Limb (tissue), 2 donors: ENCODE results near the gene CTDP1.
A peak's percentile ranks its signal among the peaks of the same experiment; 100 is the strongest.

Experiments
- DNase-seq, 2 donors: peaks; one replicate each; pipeline ENCODE4 v3.0.0-alpha.2; 2016; ENCODE audit errors: extremely low spot score in 2 of 2

The CTDP1 gene

DNA sequence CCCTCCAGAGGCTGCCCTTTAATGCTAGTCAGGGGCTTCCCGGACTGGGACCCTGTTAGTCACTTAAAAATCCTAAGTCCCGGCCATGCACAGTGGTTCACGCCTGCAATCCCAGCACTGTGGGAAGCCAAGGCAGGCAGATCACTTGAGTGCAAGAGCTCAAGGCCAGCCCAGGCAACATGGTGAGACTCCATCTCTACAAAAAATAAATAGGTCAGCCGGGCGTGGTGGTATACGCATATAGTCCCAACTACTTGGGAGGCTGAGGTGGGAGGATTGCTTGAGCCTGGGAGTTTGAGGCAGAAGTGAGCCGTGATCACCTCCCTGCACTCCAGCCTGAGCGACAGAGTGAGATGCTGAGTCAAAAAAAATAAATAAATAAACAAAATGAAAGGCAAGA lies 100.9 kb downstream of the CTDP1 start:
- DNase-seq, result no peak

DNA sequence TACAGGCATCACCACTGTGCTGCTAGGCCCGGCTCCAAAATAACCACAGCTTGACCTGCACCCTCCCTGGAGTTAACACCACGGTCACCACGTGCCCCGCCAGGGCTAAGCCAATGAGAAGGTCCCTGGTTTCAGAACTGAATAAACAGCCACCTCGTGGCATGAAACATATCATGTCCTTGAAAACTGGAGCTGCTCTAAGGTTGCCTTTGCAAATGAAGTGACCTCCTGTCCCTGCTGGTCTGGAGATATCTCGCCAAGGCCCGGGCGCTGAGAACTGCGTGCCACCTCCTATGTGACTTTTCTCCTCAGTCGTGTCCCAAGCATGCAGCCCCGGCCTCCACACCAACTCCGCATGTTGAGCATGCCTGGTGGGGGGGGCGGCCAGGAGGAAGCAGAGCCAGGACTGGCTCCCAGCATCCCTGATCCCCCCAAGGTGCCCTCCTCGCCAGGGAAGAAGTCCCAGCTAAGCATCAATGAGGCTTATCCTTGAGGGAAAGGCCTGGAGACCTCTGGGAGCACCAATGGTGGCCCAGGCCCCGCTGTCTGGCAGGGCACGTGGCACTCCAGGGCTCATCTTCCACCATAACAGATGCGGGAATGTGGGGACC lies 101.8 kb downstream of the CTDP1 start:
- peak in 1 of 2 donors; percentile 8 for DNase-seq

- DNase-seq, result peak in 1 of 2 donors; percentile 8
These were observed 103.1 kb downstream of the CTDP1 start for GRCh38 chr18:79782566-79783308.

DNA sequence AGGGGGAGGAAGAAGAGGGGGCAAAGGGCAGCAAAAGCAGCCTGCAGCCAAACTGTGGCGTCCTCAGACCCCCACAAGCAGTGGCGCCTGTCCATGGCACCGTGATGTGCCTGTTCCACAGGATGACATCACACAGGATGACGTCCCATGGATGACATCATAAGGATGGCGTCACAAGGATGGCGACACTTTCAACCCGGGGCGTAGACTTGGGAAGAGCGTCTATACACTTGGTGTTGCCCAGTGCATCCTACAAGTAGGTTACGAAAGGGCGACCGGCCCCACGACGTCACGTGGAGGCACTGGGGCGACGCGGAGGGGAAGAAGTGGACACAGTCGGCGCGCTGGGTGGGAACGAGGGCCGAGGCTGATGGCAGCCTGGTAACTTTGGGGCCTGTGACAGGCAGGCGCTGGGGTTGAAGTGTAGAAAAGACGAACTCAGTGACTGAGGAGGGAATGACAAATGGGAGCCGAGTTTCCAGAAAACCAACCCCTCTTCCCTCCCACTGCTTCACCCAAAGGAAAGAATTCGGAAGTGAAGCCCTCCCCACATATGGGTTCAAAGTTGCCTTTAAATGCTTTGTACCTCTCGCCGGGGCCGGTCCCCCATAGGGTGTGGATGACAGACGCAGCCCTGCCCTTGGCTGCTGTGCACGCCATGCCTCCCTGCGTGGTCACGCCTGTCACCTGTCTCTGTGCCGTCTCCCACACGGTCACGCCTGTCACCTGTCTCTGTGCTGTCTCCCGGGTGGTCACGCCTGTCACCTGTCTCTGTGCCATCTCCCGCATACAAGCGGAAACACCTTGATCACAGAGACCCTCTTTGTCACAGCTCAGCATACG lies 104.7 kb downstream of the CTDP1 start:
- no peak for DNase-seq

GRCh38 chr18:79784965-79785770 lies 105.6 kb downstream of the CTDP1 start:
- DNase-seq, result no peak

GRCh38 chr18:79785831-79786230 lies 106.2 kb downstream of the CTDP1 start:
- DNase-seq, result no peak

GRCh38 chr18:79786304-79786703 lies 106.7 kb downstream of the CTDP1 start:
- no peak for DNase-seq

DNA sequence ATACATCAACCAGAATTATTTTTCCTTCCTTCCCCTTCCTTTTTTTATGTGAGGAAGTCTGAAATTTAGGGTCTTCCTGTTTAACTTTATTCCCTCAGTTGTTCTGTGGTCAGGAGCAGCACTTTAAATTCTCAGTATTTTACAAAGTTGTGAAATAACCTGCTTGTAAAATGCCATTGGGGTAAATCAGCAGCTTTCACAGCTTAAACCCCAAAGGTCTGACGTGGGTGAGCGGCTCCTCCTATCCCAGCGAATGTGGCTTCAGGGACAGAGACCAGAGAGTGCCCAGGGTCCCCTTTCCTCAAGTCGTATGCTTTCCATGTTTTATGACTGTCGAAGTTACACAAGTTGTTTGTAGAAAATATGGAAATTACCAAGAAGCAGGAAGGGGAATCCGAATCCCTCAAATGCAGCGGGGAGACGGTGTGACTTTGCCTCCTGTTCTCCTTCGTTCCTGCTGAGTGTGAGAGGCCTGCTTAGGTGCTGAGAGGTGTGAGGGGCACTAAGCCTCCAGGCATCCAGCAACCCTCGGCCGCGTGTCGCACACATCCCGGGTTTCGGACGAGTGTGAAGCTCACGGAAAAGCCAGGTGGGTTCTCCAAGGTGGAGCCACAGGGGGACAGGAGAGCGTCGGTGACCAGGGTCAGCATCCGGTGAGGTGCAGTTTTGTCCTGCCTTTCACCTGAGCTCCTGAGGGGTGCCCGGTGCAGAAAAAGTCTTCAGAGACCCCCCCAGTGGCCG lies 107.4 kb downstream of the CTDP1 start:
- DNase-seq, result no peak

- DNase-seq, result no peak
These were observed 107.9 kb downstream of the CTDP1 start for GRCh38 chr18:79787527-79787864.

GRCh38 chr18:79787865-79788733 lies 108.5 kb downstream of the CTDP1 start:
- peak in 1 of 2 donors; percentile 59 for DNase-seq

GRCh38 chr18:79788734-79789085 lies 109.1 kb downstream of the CTDP1 start:
- no peak for DNase-seq

DNA sequence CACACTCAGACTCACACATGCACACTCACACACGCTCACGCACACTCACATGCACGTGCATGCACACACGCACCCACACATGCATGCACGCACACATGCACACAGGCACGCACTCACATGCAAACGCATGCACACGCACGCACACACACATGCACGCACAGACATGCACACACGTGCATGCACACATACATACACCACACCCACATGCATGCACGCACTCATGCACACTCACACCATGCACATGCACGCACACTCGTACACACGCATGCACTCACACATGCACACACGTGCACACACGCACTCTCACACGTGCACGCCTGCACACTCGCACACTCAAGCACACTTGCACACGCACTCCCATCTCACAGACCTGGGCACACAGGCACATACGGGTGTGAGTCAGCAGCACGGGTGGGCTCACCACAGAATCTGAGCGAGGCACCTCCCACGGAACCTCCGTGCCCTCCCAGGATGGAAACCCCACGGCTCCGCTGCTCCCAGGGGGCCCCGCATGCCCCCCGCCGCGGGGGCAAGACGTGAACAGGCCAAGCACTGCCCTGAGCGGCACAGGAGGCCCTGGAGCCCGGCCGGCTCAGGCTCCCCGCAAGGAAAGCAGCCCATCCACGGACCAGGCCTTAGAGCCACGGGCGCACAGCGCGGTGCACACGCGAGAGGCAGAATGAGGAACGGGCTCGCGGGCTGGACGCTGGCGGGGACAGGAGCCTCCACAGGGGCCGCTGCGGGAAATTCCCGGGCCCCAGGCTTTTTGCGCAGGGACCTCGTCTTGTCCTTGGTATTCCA lies 109.7 kb downstream of the CTDP1 start:
- no peak for DNase-seq

GRCh38 chr18:79789901-79790890 lies 110.6 kb downstream of the CTDP1 start:
- DNase-seq, result no peak

GRCh38 chr18:79790996-79791972 lies 111.7 kb downstream of the CTDP1 start:
- DNase-seq, result no peak

DNA sequence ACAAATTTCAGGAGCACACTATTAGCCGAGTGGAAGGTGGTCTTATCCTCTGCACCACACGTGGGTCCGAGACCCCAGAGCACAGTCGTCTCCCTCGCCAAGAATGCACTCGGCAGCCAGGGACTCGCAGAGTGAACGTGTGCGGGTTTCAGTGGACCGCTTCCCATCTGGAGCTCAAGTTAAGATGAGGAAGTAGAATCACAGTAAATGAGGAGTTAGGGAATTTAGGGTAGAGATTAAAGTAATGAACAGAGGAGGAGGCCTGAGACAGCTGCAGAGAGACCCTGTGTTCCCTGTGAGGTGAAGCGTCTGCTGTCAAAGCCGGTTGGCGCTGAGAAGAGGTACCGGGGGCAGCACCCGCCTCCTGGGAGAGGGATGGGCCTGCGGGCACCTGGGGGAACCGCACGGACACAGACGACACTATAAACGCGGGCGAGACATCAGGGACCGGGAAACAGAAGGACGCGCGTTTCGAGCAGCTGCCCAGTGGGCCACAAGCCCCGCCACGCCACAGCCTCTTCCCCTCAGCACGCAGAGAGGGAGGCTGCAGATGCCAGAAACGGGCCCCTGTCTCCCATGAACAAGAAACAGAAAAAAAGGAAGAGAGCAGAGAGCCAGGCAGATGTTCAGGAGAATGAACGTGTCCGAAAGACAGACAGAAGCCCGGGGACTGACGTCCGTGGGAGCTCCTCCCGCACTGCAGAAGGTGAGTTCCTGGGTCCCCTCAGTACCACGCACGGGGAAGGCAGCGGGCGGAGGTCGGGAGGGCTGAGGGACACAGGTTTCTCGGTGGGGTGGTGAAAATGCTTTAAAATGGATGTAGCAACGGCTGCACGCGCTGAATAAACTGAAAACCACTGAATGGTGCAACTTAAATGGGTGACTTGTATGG lies 112.7 kb downstream of the CTDP1 start:
- no peak for DNase-seq

GRCh38 chr18:79792988-79793355 lies 113.4 kb downstream of the CTDP1 start:
- DNase-seq, result no peak
